GM21723 (cell line): ENCODE results near the gene IGFBPL1.
"Not testable (repeated sequence)": the region's sequence is repeated elsewhere in the genome, so short reads cannot be mapped to it uniquely, and the experiment has no call there.

Experiments used
- ATAC-seq: cut with Tn5 transposase; IDR thresholded peaks from one replicate; pipeline ENCODE4 v1.9.1; 2021; ENCODE audit warnings: mild to moderate bottlenecking, moderate library complexity; ENCODE audit not compliant: unreplicated experiment

IGFBPL1 gene

DNA sequence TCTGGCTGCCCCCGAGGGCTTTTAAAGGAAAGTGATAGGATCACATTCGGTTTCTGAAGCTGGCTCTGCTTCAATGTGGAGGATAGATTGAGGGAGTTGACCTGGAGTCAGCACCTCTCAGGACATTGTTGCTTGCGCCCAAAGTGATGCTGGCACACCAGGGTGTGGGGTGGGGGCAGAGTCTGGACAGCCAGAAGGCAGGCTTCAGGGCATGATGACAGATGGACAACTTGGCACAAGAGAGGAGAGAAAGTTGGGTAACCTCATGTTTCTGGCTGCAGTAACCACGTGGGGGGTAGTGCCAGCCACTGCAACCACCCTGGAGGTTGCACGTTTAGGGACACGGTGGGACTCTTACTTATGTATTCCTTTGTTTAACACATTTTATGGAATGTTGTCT, 22.3 kb downstream of the IGFBPL1 start:
- ATAC-seq: no peak

- ATAC-seq: not testable (repeated sequence)
Measured at GRCh38 chr9:38399191-38399590, 25.1 kb downstream of the IGFBPL1 start.

DNA sequence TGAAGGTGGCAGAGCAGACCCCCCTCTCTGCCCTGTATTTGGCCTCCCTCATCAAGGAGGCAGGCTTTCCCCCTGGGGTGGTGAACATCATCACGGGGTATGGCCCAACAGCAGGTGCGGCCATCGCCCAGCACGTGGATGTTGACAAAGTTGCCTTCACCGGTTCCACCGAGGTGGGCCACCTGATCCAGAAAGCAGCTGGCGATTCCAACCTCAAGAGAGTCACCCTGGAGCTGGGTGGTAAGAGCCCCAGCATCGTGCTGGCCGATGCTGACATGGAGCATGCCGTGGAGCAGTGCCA, 27.9 kb downstream of the IGFBPL1 start:
- no peak for ATAC-seq

DNA sequence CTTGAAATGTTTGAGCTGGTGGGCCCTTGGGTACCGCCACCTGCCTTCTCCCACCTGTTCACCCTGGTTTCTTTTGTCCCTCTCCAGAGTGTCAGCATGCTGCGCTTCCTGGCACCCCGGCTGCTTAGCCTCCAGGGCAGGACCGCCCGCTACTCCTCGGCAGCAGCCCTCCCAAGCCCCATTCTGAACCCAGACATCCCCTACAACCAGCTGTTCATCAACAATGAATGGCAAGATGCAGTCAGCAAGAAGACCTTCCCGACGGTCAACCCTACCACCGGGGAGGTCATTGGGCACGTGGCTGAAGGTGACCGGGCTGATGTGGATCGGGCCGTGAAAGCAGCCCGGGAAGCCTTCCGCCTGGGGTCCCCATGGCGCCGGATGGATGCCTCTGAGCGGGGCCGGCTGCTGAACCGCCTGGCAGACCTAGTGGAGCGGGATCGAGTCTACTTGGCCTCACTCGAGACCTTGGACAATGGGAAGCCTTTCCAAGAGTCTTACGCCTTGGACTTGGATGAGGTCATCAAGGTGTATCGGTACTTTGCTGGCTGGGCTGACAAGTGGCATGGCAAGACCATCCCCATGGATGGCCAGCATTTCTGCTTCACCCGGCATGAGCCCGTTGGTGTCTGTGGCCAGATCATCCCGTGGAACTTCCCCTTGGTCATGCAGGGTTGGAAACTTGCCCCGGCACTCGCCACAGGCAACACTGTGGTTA, 28.4 kb downstream of the IGFBPL1 start:
- no peak for ATAC-seq

DNA sequence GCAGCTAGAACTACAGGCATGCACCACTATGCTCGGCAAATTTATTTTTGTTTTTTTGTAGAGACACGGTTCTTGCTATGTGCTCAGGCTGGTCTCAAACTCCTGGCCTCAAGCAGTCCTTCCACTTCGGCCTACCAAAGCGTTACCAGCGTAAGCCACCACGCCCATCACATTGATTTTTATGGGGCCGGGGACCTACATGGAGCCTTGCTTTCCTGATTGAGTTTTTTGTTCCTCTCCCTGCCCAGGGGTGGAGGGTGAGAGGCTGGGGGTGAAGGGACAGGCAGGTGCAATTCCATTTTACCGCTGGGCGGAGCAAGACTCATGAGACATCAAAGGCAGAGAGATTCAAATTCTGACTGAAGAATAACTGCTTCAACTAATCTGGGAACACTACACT, 29.8 kb downstream of the IGFBPL1 start:
- ATAC-seq: no peak

DNA sequence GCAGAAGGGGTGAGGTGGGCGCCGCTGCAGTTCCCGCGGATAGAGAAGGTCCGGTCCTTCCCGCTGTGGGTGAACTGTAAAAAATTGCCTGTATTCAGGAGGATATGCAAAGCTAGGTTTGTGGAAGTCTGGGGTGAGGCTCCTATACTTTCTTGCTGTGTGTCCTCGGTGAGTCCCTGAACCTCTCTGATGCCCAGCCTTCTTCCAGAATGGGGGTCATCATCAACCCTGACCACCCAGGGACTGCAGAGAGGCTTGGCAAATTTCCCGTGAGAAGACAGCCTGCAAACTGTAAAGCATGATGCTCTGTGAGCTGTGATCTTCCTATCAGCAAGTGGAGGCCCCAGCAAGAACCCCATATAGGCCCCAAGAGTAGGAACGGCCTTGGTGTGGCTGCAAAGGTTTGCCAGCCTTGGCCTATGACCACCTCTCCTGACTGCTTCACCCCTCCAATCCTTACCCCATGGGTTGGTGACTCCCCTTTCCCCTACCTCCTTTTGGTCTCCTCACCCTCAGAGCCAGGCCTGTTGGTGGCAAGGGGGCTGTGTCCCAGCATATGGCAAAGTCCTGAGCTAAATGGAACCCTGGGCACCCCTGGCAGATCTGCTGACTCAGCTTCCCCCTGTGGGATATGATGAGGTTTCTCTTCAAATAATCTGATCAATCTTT, 31.0 kb downstream of the IGFBPL1 start:
- no peak for ATAC-seq

GRCh38 chr9:38392235-38393127, 31.8 kb downstream of the IGFBPL1 start, which contains the start of gene ALDH1B1:
TSS of gene ALDH1B1 (plus strand) at chr9:38392702. CDS start at chr9:38395749, 3,047 bp downstream.
- ATAC-seq: peak; percentile 99

- ATAC-seq: no peak
Measured at GRCh38 chr9:38391278-38392118, 32.8 kb downstream of the IGFBPL1 start.

- ATAC-seq: no peak
Measured at GRCh38 chr9:38390851-38391250, 33.4 kb downstream of the IGFBPL1 start.

- ATAC-seq: no peak
Measured at GRCh38 chr9:38390442-38390841, 33.8 kb downstream of the IGFBPL1 start.

DNA sequence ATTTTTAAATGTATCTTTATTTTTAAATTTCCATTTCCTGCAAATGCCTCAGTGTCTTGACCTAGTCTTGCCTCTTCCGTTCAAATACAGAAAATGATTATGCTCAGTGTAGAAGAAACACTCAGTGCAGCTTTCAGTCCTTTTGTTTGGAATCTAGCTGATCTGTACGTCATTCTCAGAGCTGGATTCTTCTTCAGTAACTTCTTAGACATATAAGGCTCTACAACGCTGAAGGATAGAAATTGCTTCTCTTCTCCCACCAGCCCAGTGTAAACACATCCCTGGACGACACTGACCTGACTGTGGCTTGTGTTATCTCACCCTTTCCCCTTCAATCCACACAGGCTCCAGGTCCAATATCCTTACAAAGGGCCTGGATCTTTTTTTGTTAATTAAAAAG, 34.9 kb downstream of the IGFBPL1 start:
- ATAC-seq: no peak

DNA sequence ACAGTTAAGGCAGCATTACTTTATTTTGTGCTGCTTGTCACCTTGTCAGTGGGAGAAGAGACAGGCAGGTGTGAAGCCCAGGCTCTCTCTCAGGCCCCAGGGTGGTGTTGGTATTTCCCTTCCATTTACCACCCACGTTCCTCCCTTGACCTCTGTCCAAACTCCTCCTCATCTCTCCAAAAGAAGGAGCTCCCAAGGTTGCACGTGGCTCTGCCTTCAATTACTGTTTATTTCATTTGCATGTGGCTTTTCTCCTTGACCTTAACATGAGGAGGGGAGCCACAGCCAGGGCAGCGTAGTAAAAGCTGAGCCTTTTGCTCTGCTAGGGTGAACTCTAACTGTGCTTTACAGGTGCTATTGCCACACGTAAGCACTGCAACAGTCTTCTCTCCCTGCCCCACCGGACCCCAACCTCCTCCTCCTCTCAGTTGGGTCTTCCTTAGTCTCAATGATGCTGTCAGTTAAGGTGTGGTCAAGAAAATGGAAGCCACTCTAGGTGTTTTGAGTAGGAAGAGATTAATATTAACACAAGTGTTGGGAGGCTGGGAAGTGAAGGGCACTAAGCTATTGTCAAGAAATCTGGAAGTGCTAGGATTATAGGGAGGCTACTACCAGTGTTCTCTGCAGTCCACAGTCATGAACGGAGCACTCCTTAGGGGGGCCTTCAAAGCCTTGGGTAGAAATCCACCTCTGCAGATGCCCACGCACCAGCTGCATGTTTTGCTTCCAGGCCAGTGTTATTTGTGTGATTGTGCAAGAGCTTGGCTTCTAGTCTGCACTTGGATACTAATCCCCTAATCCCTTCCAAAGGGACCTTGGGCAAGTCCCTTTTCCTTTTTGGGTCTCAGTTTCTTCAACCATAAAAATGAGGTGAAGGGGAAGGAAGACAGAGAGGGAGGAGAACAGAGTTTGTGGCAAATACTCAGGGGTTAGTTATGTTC, 35.7 kb downstream of the IGFBPL1 start:
- ATAC-seq: no peak

- ATAC-seq: no peak
Measured at GRCh38 chr9:38387751-38388150, 36.5 kb downstream of the IGFBPL1 start.

- ATAC-seq: no peak
Measured at GRCh38 chr9:38387066-38387465, 37.2 kb downstream of the IGFBPL1 start.

GRCh38 chr9:38386319-38386895, 37.8 kb downstream of the IGFBPL1 start:
- ATAC-seq: no peak

DNA sequence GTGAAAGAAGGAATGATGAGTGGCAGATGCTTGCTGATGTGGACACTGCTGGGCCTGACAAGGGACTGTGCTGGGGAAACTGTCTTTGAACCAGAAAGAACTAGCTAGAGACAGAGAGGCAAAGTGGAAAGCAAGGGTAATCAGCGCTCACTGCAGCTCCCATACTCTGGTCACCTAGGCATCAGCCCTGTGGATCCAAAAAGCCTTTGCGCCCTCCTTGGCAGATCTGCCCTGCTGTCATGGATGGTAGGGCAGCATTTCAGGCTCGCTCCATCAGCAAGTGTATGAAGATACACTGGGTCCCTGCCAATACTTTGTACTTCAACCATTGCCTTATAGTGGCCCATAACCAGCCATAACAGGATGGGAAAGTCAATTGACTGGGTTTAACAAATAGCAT, 38.4 kb downstream of the IGFBPL1 start:
- ATAC-seq: no peak

DNA sequence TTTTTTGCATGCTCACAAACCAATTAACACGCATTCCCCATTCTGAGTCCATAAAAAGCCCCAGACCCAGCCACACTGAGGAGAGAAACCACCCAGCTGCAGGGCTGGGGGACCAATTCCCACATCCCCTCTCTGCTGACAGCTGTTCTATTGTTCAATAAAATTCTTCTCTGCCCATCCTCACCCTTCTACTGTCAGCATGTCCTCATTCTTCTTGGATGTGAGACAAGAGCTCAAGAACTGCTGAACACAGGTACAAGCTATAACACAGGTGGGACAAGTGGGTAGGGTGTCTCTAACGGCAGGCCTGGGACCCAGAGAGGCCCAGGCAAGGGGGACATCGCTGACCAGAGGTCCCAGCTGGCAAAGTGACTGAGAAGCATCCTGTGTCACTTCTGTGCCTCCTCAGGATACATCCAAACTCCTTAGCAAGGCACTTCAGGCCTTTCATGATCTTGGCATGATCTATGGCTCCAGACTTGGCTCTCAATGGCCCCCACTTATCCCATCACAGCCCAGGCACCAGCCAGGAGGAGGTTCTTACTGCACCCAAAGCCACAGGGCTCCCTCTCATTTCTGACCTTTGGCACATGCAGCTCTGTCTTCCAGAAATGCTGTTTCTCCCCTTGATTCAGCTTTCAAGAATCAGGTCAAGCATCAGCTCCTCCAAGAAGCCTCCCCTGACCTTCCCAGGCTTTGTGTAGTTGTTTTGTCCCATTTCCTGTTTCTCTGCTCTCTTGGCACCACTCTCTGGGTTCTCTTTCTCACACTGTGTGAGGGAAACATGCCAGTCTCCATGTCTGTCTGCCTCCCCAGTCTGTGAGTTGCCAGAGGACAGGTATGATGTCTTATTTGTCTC, 39.0 kb downstream of the IGFBPL1 start:
- ATAC-seq: no peak

DNA sequence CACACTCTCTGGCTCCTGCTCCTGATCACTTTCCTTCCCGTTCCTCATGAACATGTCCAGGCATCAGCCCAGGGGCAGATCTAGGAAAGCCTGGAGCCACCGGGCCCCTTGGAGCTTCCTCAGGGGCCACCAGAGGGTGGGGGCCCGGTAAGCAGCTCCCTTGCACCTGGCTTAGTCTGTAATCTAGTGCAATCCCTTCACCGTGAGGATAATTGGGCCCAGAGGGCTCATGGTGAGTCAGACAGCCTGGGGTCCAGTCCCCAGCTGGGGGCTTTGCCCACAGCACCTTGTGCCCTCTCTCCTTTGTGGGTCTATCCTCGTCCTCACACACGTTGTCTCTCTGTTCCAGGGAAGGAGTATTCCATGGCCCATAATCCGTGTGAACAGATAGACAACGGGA, 42.1 kb downstream of the IGFBPL1 start:
- ATAC-seq: no peak
